HG02588 (cell line): ENCODE data around the gene EMCN.

Experiments
- ATAC-seq: cut with Tn5 transposase; IDR thresholded peaks from one replicate; pipeline ENCODE4 v1.9.1; 2021; ENCODE audit warnings: mild to moderate bottlenecking, moderate library complexity; ENCODE audit not compliant: unreplicated experiment

EMCN gene

DNA sequence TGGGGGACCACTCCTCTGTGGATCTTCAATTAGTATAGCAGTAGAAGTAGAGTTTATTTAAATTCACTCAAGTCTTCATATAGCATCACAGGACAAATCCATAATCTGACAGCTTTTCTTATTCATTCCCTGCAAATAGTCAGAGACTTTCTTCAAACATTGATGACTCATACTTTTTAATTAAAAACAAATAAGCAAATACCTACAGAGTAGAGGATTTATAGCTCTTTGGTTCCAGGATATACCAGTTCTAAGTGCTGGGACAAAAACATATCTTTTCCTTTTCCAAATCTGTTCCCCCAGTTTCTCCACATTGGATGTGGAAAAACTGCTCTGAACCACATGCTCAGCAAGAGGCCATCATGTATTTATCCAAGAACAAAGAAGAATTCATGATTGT, 24.1 kb downstream of the EMCN start:
- no peak for ATAC-seq

DNA sequence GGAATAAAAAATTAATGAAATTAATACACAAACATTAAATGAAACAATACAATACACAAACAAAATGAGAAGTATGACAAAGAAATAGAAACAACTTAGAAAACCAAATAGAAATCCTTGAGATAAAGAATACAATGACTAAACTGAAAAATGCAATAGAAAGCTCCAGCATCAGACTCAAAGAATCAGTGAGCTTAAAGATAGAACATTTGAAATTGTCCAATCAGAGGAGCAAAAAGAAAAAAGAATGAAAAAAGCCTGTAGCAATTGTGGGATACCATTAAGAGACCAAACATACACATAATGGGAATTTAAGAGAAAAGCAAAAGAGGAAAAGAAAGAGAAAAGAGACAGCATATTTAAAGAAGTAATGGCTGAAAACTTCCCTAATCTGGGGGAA, 25.7 kb downstream of the EMCN start:
- ATAC-seq = no peak

GRCh38 chr4:100489305-100489704, 28.5 kb downstream of the EMCN start:
- ATAC-seq = no peak

- no peak for ATAC-seq
Measured at GRCh38 chr4:100486496-100486895, 31.3 kb downstream of the EMCN start.

GRCh38 chr4:100483796-100484195, 34.0 kb downstream of the EMCN start:
- ATAC-seq = no peak

- no peak for ATAC-seq
Measured at GRCh38 chr4:100479971-100480370, 37.9 kb downstream of the EMCN start.

- ATAC-seq = no peak
Measured at GRCh38 chr4:100469555-100469954, 48.3 kb downstream of the EMCN start.

- no peak for ATAC-seq
Measured at GRCh38 chr4:100466501-100466900, 51.3 kb downstream of the EMCN start.

DNA sequence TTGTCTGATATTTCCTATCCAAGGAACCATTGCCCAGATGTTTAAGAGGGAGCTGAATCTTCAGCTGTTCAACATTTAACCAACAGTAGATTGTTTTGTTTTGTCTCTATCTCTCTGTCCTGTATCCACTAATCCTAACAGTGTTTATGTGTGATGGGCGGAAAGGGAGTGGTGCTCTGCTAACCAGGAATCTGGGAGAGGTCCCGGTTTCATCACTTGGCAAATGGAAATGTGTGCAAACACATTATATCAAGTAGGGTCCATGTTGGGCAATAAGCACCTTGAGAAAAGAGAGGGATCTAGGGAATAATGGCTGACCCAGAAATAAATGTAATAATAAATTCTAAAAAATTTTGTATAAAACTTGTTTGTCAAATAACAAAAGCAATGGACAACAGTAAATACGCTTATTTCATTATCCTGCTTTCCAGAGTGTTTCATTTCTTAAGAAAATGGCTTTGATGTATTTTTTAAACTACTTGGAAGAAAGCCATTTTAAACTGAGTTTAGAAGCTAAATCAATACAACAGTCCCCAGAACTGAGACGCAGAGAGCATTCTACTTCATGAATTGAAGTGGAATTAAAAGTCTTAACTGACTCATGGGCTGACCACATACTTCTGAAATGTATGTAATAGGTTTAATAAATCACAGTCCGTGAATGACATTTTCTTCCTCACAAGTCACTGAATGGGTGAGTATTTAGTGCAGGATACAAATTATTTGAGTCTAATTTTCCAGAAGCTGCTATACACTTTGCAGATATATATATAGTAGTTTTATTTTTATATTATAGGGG, 55.8 kb downstream of the EMCN start:
- no peak for ATAC-seq

GRCh38 chr4:100450449-100450848, 67.4 kb downstream of the EMCN start:
- ATAC-seq = no peak

DNA sequence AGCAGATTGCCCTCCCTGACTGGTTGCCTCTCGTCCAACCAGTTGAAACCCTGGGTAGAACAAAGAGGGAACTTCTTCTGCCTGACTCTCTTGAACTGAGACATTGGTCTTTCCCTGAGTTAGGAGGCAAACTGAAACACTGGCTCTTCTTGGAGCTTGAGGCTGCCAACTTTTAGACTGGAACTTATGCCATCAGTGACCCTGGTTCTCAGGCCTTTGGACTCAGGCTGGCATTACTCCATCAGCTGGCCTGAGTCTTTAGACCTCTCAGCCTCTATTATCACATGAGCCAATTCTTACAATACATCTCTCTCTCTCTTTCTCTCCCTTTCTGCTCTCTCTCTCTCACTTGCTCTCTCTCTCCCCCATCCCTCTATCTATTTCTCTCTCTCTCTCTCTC, 86.4 kb downstream of the EMCN start:
- ATAC-seq = no peak

- no peak for ATAC-seq
Measured at GRCh38 chr4:100430451-100430850, 87.4 kb downstream of the EMCN start.

DNA sequence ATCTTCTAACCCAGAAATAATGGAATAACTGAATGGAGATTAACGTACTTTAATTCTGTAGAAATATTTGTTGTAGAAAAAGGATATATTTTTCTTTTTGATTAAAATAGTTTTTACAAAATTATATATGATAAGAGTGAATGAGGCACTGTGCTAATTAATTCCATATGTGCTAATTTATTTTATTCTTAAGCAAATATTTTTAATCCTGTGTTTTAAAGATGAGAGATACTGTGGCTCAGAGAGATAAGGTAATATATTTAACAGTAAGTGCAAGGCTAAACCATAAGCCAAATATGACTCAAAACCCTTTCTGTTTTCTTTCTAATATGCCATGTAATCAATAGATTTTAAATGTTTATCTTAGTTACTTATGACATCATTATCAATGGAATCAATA, 88.2 kb downstream of the EMCN start:
- no peak for ATAC-seq

DNA sequence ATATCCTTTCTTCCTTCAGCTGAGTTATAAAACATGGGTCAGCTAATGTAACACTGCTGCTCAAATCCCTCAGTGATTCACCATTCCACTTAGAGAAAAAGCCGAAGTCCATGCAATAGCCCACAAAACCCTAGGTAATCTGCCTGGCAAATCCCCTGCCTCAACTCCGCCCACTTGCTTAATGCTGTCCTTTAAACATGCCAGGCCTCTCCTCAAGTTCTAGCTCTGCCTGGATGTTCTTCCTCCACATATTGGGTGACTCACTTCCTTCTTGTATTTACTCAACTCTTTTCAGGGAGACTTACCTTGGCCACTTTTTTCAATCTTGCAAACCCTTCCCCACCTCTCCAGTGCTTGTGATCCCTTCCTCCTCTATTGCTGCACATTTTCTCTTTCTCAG, 89.8 kb downstream of the EMCN start:
- ATAC-seq = no peak

GRCh38 chr4:100424376-100424775, 93.4 kb downstream of the EMCN start:
- ATAC-seq = no peak

DNA sequence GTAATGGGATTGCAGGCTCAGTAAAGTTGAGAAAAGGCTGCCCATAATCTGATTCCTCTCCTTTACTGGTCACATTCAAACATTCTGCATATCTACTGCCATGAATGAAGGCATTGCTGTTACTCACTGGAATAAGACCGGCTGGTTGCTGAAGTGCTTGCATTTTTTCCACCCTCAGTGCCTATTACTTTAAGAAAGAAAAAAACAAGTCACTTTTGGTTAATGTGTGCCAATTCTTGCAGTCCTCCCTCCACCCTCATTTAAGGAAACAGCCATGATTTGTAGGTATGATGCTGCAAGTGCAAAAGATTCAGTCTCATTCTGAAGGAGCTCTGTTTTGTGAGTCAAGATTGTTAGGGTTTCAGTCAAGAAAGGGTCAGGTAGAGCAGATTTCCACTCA, 94.9 kb downstream of the EMCN start:
- no peak for ATAC-seq

DNA sequence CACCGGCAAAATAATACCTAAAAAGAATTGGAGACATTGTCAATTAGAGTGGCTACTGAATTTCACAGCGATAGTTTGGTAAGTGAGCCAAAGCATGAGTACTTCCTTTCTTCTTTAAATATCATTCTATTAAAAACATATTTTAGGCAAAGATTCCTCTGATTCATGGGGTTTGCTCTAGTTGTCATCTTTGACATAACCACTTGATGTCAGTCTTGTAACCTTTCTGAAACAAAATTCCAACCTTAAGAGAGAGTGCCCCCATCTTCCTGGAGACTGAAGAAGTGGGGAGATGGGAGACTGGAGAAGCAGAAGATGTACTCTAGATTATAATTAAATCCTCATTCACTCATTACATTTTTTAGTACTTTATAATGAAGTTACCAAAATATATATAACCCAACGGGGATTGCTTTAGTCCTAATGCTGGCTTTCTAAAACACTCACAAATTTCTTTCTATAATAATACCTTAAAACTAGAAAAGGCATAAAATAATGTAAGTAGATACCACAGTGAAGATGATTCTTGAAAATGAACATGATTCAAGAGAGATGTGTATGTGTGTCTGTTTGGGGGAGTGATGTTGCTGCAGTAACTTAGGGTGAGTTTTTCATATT, 96.4 kb downstream of the EMCN start:
- no peak for ATAC-seq

GRCh38 chr4:100420571-100420970, 97.3 kb downstream of the EMCN start:
- ATAC-seq = no peak

DNA sequence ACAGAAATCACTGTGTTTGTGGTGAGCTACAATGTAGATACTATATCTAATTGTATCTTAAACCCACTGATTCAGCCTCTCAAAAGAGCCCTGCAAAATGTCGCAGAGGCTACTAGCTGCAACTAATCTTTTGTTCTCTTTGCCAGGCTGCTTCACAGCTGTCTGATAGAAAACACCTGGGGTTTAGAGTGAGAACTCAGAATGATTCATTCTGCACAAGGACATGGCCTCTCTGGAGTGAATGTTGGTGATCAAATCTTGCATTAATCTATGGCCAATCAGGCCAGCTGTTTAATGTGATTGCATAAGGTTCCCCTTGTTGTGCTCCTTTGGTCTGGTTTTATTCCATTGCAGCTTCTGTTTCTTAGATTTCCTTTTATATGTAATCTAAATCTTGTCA, 100.3 kb downstream of the EMCN start:
- ATAC-seq = no peak

DNA sequence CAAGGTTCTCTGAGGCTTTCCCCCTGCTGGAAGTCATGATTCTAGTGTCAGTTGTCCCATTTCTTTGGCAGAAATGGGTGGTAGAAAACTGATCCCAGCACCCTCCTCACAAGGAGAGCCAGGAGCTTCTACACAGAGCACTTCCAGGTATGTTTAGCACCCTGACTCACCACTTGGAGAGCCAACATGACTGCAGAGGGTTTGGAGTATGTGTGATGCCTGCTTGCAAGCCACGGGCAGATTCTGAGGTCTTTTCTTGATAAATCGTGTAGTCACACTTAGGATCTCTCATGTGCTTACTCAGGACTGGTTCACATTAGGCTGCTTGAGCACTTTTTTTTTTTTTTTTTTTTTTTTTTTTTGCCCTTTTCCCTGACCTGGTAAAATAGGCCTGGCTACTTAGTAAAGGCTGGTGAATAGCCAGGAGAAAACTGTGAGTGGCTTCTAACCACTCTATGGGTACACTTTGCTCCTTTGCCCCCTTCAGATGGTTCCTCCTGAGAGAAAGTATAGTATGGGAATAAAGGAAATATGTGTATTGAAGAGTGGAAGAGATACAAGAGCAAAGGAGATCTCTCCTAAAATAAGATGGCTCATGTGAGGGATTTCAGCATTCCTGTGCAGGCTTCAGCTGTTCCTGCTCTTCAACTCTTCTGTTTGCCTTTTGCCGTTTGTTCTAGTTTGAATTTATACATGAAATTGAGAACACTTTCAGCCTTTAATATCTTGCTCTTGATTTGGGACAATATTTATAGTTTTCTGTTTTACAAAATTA, 103.6 kb downstream of the EMCN start:
- no peak for ATAC-seq

GRCh38 chr4:100391863-100392262, 126.0 kb downstream of the EMCN start:
- no peak for ATAC-seq

DNA sequence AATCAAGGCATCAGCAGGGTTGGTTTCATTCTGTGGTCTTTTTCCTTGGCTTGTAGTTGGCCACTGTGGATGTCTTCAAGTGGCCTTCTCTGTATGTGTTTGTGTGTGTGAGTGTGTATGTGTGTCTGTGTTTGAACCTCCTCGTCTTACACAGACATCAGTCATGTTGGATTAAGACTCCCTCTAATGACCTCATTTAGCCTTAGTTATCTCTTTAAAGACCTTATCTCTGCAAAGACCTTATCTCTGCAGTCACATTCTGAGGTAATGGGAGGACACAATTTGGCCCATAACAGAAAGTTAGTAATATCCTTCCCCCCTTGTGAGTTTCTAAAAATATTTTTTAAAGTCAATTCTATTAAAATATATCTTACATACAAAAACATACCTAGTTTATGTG, 126.7 kb downstream of the EMCN start:
- no peak for ATAC-seq
